AG09319 (cell line): Measurements from ENCODE around the gene DOK5.

Experiments used
- DNase-seq: peaks from one replicate; pipeline ENCODE4 v3.0.0-alpha.2; 2010; ENCODE audit warnings: low read depth; ENCODE audit errors: extremely low read depth
- TF ChIP-seq, protein P1 (sequence below): IDR thresholded peaks from 2 replicates; pipeline ENCODE4 v1.5.1; 2011; ENCODE audit warnings: low read depth, mild to moderate bottlenecking, inconsistent platforms, low read length, moderate library complexity

Gene DOK5

GRCh38 chr20:54548849-54549248 is 73.5 kb downstream of the DOK5 start:
- no peak for DNase-seq

GRCh38 chr20:54549658-54550326 is 74.4 kb downstream of the DOK5 start:
- no peak for DNase-seq
- TF ChIP-seq, protein P1, sequence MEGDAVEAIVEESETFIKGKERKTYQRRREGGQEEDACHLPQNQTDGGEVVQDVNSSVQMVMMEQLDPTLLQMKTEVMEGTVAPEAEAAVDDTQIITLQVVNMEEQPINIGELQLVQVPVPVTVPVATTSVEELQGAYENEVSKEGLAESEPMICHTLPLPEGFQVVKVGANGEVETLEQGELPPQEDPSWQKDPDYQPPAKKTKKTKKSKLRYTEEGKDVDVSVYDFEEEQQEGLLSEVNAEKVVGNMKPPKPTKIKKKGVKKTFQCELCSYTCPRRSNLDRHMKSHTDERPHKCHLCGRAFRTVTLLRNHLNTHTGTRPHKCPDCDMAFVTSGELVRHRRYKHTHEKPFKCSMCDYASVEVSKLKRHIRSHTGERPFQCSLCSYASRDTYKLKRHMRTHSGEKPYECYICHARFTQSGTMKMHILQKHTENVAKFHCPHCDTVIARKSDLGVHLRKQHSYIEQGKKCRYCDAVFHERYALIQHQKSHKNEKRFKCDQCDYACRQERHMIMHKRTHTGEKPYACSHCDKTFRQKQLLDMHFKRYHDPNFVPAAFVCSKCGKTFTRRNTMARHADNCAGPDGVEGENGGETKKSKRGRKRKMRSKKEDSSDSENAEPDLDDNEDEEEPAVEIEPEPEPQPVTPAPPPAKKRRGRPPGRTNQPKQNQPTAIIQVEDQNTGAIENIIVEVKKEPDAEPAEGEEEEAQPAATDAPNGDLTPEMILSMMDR = no peak

More at GRCh38 chr20:54548849-54549248, 73.5 kb downstream of the DOK5 start:
- TF ChIP-seq, protein P1 = no peak

GRCh38 chr20:54550776-54551396 is 75.5 kb downstream of the DOK5 start:
- DNase-seq = no peak
- TF ChIP-seq, protein P1 = no peak

DNA sequence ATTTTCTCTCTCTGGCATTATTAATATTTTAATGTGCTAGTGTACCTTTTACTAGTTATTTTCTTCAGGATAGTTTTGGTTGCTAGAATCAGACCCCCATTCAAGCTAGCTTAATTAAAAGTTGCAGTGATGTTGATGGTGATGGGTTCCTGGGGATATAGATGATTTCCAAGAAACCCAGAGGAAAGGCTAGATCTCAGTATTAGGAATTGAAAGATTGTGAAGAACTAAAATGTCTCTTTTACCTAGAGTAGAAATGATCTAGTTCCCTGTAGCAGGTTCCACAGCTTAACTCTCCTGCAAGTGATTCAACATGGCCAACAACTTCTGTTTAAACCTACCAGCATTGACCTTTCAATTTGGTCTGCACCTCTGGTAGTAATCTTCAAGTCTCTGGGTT is 78.6 kb downstream of the DOK5 start:
- TF ChIP-seq, protein P1 = no peak

DNA sequence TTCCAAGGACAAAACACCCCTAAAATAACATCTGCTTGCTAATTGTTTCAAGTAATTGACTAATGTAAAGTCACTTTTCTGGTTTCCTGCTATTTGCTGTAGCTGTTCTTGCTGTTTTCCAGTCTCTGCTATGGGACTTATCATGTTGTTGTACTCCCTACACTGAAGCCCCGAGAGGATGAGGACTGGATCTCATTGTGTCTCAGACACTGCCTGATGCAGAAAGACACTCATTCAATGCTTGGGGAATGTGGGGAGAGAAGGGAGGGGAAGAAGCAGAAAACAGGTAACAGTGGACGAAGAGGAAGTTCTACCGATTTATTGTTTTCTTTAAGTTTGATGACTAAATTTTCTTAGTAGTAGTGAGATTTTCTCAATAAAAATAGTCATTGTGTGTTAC is 79.8 kb downstream of the DOK5 start:
- TF ChIP-seq, protein P1 = no peak
- DNase-seq = no peak

More for the DNA sequence above, 78.6 kb downstream of the DOK5 start:
- DNase-seq = no peak

GRCh38 chr20:54556406-54556805 is 81.0 kb downstream of the DOK5 start:
- DNase-seq = no peak
- TF ChIP-seq, protein P1 = no peak

DNA sequence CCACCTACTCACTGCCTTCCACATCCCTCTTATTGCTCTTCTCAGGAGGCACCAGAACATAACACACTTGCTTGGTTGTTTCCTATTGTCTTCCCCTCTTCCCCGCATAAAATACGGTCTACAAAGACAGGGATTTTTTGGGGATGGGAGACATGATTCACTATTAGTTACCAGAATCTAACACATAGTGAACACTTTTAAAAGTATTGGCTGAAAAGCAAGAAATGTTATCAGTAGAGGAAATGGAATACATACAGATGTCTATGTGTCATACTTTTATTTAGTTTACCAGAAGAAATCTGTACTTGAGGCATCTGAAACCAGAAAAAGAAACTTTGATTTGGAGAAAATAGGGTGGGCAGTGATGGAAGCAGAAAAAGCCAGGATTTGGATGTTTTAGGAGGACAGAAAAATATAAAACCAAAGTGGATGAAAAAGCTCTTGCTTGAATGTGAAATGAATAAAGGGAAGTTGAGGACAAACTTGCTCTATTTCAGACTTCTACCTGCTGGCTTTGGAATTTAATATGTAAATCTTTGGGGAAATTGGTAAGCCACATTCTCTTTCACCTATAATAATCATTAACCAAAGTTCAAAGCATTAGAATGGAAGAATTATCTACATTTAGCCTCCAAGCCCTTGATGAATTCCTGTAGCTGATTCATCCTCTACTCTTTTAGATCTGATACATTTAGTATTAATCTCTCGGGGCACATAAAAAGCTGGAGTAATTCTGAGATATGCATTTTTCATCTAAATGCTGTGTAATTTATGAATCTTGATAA is 82.6 kb downstream of the DOK5 start:
- DNase-seq = no peak
- TF ChIP-seq, protein P1 = no peak
